ENCODE measurements around the gene MRPL10.

MRPL10 gene

DNA sequence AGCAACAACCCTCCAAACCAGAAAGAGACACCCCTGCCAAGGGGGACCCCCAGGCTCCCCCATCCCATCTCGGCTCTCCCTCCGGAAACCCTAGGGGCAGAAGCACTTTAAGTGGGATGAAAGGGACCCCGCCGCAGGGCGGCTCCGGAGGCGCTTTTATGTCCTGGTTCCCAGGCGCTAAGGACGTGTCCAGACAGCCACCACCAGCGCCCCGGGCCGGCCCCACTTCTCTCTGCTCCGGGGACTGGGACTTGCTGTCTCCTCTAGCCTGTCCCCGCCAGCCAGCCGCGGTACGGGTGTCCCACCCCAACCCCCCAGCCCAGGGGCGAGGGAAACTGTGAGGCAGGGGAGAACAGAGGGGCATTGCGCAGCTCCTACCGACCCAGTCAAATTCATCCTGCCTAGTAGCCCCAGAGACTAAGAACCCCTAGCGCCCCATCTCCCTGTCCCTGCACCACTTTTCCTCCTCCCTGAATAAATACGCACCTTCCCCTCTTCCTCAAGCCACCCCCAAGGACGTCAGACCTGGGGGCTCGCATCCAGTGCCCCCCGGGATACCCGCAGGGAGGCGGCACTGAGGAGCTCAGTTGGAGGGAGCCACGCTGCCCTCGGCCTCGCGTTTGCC is 15.5 kb upstream of the MRPL10 start:
- H3K36me3 ChIP-seq (ENCODE audit: low read length): no peaks in the 10 kb centered on the region
- no peak overlapping the region for H3K27ac ChIP-seq (ENCODE audit: low read depth, low read length)
- H3K4me3 ChIP-seq (ENCODE audit: insufficient read depth, low read length, poor library complexity, severe bottlenecking): no peak overlapping the region
- no peak overlapping the region for H3K4me2 ChIP-seq (ENCODE audit: low read depth, low read length, poor library complexity, severe bottlenecking)
- no peak overlapping the region for H3K9ac ChIP-seq (ENCODE audit: low read length)
- H2AFZ ChIP-seq (ENCODE audit: low read depth, low read length, severe bottlenecking): no peak overlapping the region
- H3K9me3 ChIP-seq (ENCODE audit: insufficient read depth, low read length): no peaks in the 10 kb centered on the region
- no peaks in the 10 kb centered on the region for H3K79me2 ChIP-seq (ENCODE audit: insufficient read depth, low read length)
- no peaks in the 10 kb centered on the region for H3K27me3 ChIP-seq (ENCODE audit: low read length)
- no peaks in the 10 kb centered on the region for H3F3A ChIP-seq (ENCODE audit: insufficient read depth)
- no peaks in the 10 kb centered on the region for H3K9me2 ChIP-seq (replicated peaks; ENCODE audit: insufficient read depth, low read length)
- TF ChIP-seq, protein P1, sequence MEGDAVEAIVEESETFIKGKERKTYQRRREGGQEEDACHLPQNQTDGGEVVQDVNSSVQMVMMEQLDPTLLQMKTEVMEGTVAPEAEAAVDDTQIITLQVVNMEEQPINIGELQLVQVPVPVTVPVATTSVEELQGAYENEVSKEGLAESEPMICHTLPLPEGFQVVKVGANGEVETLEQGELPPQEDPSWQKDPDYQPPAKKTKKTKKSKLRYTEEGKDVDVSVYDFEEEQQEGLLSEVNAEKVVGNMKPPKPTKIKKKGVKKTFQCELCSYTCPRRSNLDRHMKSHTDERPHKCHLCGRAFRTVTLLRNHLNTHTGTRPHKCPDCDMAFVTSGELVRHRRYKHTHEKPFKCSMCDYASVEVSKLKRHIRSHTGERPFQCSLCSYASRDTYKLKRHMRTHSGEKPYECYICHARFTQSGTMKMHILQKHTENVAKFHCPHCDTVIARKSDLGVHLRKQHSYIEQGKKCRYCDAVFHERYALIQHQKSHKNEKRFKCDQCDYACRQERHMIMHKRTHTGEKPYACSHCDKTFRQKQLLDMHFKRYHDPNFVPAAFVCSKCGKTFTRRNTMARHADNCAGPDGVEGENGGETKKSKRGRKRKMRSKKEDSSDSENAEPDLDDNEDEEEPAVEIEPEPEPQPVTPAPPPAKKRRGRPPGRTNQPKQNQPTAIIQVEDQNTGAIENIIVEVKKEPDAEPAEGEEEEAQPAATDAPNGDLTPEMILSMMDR (IDR thresholded peaks at IDR 0.05; ENCODE audit: insufficient read depth, low read length, poor library complexity, severe bottlenecking): no peak
- TF ChIP-seq EZH2phosphoT487 (conservative IDR thresholded peaks at IDR 0.05; ENCODE audit: low read length): no peak
- H4K20me1 ChIP-seq (ENCODE audit: low read depth, low read length): no peaks in the 10 kb centered on the region

DNA sequence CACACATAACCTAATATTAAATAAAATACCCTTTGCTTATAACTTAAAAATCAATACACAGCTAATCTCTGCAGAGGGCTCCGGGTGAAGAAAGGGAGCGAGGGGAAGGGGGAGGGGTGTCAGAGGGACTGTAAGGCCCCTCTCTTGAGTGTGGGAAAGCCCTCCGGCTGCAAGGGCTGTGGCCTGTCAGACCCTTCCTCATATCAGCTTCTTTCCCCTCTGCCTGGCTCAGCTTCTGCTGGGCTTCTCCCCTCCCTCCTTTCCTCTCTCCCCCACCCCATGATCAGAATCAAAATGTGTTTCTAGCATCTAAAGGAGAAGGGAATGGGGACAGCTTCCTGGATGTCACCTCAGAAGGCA is 14.4 kb upstream of the MRPL10 start:
- Histone ChIP-seq H3K9ac (ENCODE audit: low read length) (no peak overlapping the region), H3K79me2 (ENCODE audit: insufficient read depth, low read length) (no peaks in the 10 kb centered on the region), H3K36me3 (ENCODE audit: low read length) (no peaks in the 10 kb centered on the region), H3K9me3 (ENCODE audit: insufficient read depth, low read length) (no peaks in the 10 kb centered on the region), H3F3A (ENCODE audit: insufficient read depth) (no peaks in the 10 kb centered on the region), H3K27me3 (ENCODE audit: low read length) (no peaks in the 10 kb centered on the region), H3K27ac (ENCODE audit: low read depth, low read length) (no peak overlapping the region), H3K4me2 (ENCODE audit: low read depth, low read length, poor library complexity, severe bottlenecking) (no peak overlapping the region), H3K9me2 (replicated peaks; ENCODE audit: insufficient read depth, low read length) (no peaks in the 10 kb centered on the region), H4K20me1 (ENCODE audit: low read depth, low read length) (no peaks in the 10 kb centered on the region), H2AFZ (ENCODE audit: low read depth, low read length, severe bottlenecking) (no peak overlapping the region), H3K4me3 (ENCODE audit: insufficient read depth, low read length, poor library complexity, severe bottlenecking) (no peak overlapping the region)
- TF ChIP-seq, protein P1 (IDR thresholded peaks at IDR 0.05; ENCODE audit: insufficient read depth, low read length, poor library complexity, severe bottlenecking): no peak
- TF ChIP-seq EZH2phosphoT487 (conservative IDR thresholded peaks at IDR 0.05; ENCODE audit: low read length): no peak

DNA sequence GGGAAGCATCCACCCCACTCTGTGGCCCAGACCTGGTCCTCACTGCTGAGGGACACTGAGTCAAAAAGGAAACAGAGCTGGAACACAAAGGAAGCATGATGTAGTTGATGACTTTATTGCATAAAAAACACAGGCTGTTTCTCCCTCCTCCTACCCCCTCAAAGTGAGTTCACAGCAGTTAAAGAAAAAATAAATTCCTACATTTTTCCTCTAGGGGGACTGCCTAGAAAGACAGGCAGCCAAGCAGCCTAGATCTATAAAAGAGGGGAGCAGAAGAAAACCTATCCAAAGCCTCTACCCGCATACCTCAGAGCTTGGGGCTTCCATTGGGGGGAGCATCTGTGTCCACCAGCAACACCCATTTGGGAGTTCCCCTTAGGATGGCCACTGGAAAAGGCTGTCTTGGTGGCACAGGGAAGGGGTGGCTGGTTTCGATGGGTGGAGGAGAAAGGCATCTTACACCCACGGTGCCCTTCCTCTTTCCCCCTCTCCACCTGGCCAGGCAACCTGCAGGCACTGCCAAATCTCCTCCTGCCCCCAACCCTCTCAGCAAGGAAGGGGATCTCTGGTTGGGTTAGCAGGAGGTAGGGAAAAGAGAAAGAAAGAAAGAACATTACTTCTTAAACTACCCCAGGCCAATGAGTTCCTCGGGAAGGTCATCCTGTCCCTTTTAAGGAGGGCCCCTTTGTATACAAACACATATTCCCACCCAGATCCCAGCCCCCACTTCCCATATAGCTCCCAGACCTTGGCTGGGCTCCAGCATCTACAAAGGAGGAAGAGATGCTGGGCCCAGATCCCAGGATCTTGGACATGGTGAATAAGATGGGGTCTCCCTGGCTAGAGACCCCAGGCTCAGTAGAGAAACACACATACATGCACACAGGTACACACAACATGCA is 13.7 kb upstream of the MRPL10 start:
- no peak for TF ChIP-seq EZH2phosphoT487 (conservative IDR thresholded peaks at IDR 0.05; ENCODE audit: low read length)
- TF ChIP-seq, protein P1 (IDR thresholded peaks at IDR 0.05; ENCODE audit: insufficient read depth, low read length, poor library complexity, severe bottlenecking): no peak
- H3K79me2 ChIP-seq (ENCODE audit: insufficient read depth, low read length): no peaks in the 10 kb centered on the region
- no peak overlapping the region for H2AFZ ChIP-seq (ENCODE audit: low read depth, low read length, severe bottlenecking)
- H3K9ac ChIP-seq (ENCODE audit: low read length): no peak overlapping the region
- no peak overlapping the region for H3K4me2 ChIP-seq (ENCODE audit: low read depth, low read length, poor library complexity, severe bottlenecking)
- H3K27ac ChIP-seq (ENCODE audit: low read depth, low read length): no peak overlapping the region
- no peaks in the 10 kb centered on the region for H3K27me3 ChIP-seq (ENCODE audit: low read length)
- no peaks in the 10 kb centered on the region for H3K9me3 ChIP-seq (ENCODE audit: insufficient read depth, low read length)
- no peaks in the 10 kb centered on the region for H4K20me1 ChIP-seq (ENCODE audit: low read depth, low read length)
- no peak overlapping the region for H3K4me3 ChIP-seq (ENCODE audit: insufficient read depth, low read length, poor library complexity, severe bottlenecking)
- H3K9me2 ChIP-seq (replicated peaks; ENCODE audit: insufficient read depth, low read length): no peaks in the 10 kb centered on the region
- no peaks in the 10 kb centered on the region for H3K36me3 ChIP-seq (ENCODE audit: low read length)
- no peaks in the 10 kb centered on the region for H3F3A ChIP-seq (ENCODE audit: insufficient read depth)

Measured in SU-DHL-6 (cell line).